Neuron (in vitro differentiated cells): ENCODE measurements around the gene KRTAP10-1.
"Not testable (repeated sequence)": the region's sequence is repeated elsewhere in the genome, so short reads cannot be mapped to it uniquely, and the experiment has no call there.

Experiments used
- H2AFZ ChIP-seq: one replicate; pipeline ENCODE4 v1.6.1; 2013; ENCODE audit warnings: low read depth, mild to moderate bottlenecking, inconsistent platforms, low read length, moderate library complexity
- H3K27me3 ChIP-seq: one replicate; pipeline ENCODE4 v1.6.1; 2013; ENCODE audit warnings: low read length; ENCODE audit not compliant: insufficient read depth
- H3K36me3 ChIP-seq: one replicate; pipeline ENCODE4 v1.6.1; 2013; ENCODE audit warnings: low read length; ENCODE audit not compliant: insufficient read depth
- H3K4me1 ChIP-seq: one replicate; pipeline ENCODE4 v1.6.1; 2013; ENCODE audit warnings: low read length; ENCODE audit not compliant: insufficient read depth
- H3K4me3 ChIP-seq: 2 replicates; pipeline ENCODE4 v1.5.1; 2013; ENCODE audit warnings: mild to moderate bottlenecking, low read length, moderate library complexity
- H3K9me3 ChIP-seq: one replicate; pipeline ENCODE4 v1.6.1; 2013; ENCODE audit warnings: low read length

Gene KRTAP10-1

GRCh38 chr21:44510109-44510507 is 29.9 kb downstream of the KRTAP10-1 start:
- Histone ChIP-seq H3K9me3 (no peaks in the 10 kb centered on the region), H2AFZ (no peak overlapping the region), H3K4me1 (peaks cover 7% of the 10 kb centered on the region), H3K4me3 (no peak overlapping the region), H3K27me3 (peaks cover 5% of the 10 kb centered on the region), H3K36me3 (no peaks in the 10 kb centered on the region)

GRCh38 chr21:44509539-44509938 is 30.5 kb downstream of the KRTAP10-1 start:
- H2AFZ ChIP-seq: no peak overlapping the region
- H3K4me3 ChIP-seq: no peak overlapping the region
- no peaks in the 10 kb centered on the region for H3K36me3 ChIP-seq
- peaks cover 5% of the 10 kb centered on the region for H3K27me3 ChIP-seq
- peaks cover 7% of the 10 kb centered on the region for H3K4me1 ChIP-seq
- H3K9me3 ChIP-seq: no peaks in the 10 kb centered on the region

- no peak overlapping the region for H2AFZ ChIP-seq
- no peaks in the 10 kb centered on the region for H3K36me3 ChIP-seq
- H3K9me3 ChIP-seq: no peaks in the 10 kb centered on the region
- H3K4me1 ChIP-seq: peaks cover 7% of the 10 kb centered on the region
- H3K27me3 ChIP-seq: peaks cover 5% of the 10 kb centered on the region
- no peak overlapping the region for H3K4me3 ChIP-seq
Measured at GRCh38 chr21:44508711-44509445, 31.1 kb downstream of the KRTAP10-1 start.

DNA sequence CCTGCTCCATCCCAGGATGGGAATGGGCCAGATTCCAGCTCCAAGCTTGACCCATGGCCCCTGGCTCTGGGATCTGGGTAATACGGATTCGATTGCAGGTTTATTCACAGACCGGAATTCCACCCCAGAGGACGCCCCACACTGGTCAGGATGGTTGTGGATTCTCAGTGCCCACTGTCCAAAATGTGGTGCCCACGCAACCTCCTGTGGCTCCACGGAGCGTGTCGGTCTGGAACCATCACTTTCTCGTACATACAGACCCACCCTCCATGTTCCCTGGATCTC is 31.6 kb downstream of the KRTAP10-1 start:
- H3K27me3 ChIP-seq: peaks cover 5% of the 10 kb centered on the region
- peaks cover 7% of the 10 kb centered on the region for H3K4me1 ChIP-seq
- no peaks in the 10 kb centered on the region for H3K36me3 ChIP-seq
- H3K9me3 ChIP-seq: no peaks in the 10 kb centered on the region
- H3K4me3 ChIP-seq: no peak overlapping the region
- no peak overlapping the region for H2AFZ ChIP-seq

DNA sequence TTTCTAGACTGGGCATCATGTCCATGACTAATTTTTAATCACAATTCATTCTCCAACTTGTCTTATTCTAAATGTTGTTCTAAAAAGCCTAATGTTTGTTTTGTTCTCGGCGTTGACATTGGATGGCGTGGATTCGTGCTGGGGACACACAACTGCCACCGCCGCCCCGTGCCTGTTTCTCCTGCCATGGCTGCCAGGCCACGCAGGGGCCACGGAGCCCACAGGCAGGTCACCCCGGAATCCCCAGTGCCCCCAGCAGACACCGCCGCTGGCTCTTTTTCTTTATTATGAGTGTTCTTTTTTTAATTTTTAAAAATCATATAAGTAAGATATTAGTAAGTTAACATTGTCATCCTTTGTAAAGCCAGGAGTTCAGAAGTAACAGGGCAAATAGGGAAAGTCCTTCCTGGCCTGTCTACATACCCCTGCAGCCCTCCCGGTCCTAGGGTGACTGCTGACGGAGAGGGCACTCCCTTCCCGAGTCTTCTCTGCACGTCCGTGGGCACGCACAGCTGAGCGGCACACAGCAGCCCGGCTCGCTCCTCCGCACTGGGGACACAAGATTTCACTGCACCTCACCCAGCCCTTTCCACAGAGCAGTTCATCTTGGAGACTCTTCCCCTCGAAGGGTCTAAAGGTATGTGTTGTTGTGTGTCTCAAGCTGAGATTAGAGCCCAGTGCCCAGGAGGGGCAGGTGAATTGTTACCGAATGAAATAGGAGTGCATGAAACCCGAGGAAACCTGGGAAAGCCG is 32.1 kb downstream of the KRTAP10-1 start:
- H3K4me3 ChIP-seq: no peak overlapping the region
- H3K36me3 ChIP-seq: no peaks in the 10 kb centered on the region
- peaks cover 7% of the 10 kb centered on the region for H3K4me1 ChIP-seq
- H2AFZ ChIP-seq: no peak overlapping the region
- peaks cover 5% of the 10 kb centered on the region for H3K27me3 ChIP-seq
- H3K9me3 ChIP-seq: no peaks in the 10 kb centered on the region

DNA sequence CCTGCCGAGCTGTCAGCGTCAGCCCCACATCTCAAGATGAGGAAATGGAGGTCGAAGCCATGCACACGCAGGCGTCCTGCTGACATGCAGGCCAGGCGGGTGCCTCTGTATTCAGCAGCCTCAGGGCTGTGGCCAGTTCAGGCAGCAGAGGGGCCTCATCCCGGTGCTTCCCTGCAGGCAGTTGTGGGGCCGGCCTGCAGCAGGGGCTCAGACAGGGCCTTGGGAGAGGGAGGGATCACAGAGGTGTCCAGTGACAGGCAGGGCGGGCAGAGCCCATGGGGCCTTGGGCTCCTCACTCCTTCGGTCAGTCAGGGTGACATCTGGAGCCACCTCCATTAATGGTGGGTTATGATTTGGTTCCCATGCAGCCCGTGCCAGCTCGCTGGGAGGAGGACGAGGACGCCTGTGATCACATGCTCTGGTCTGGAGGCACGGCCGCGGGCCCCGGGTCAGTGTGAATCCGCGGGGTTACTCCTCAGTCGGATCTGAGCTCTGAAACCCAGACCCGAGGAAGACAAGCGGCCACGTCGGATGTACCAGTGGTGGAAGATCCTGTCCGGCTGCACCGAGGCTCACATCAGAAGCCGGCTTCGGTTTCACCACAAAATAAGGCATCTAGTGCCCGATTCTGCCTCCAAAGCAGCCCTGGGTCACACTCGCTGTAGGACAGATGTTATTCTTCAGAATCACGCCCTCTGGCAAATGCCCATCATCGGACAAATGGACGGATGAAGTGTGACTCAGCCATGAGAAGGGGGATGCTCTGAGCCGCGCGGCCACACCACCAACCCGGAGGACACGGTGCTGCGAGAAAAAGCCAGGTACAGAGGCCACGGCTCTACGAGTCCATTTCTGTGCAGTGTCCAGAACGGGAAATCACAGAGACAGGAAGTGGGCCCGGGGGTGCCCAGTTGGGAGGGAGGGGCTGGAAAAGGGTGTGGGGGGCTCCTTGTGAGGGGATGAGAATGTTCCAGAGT is 33.4 kb downstream of the KRTAP10-1 start:
- Histone ChIP-seq H2AFZ (no peak overlapping the region), H3K4me1 (peaks cover 7% of the 10 kb centered on the region), H3K4me3 (no peak overlapping the region), H3K27me3 (peaks cover 5% of the 10 kb centered on the region), H3K36me3 (no peaks in the 10 kb centered on the region), H3K9me3 (no peaks in the 10 kb centered on the region)

DNA sequence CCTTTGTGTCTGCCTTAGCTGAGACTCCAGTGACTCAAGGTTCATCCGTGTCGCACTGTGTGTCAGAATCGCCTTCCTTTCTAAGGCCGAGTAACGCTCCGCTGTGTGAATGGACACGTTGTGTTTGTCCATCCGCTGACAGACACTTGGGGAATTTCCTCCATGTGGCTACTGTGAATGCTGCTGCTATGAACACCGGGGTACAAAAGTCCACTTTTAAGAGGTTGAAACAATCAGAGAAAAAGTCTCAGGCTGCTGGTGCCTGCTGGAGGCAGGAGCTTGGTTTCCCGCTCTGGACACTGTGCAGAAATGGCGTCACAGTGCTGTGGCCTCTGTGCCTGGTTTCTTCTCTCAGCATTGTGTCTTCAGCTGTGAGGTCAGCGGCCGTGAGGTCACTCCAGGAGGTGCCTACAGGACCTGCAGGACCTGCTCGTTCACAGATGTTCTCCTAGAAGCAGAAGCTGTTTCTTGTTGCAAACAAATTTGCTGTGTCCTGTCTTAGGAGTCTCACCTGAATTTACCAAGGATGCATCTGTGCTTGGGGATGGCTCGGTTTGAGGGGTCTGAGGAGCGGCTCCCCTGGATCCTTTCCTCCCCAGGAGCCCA is 34.2 kb downstream of the KRTAP10-1 start:
- Histone ChIP-seq H3K27me3 (peaks cover 5% of the 10 kb centered on the region), H2AFZ (no peak overlapping the region), H3K9me3 (no peaks in the 10 kb centered on the region), H3K4me1 (peaks cover 7% of the 10 kb centered on the region), H3K4me3 (no peak overlapping the region), H3K36me3 (no peaks in the 10 kb centered on the region)

- Histone ChIP-seq H3K27me3 (peaks cover 13% of the 10 kb centered on the region), H3K36me3 (no peaks in the 10 kb centered on the region), H3K9me3 (no peaks in the 10 kb centered on the region), H2AFZ (no peak overlapping the region), H3K4me3 (no peak overlapping the region), H3K4me1 (peaks cover 7% of the 10 kb centered on the region)
Measured at GRCh38 chr21:44503901-44504399, 36.0 kb downstream of the KRTAP10-1 start.

GRCh38 chr21:44503006-44503889 is 36.7 kb downstream of the KRTAP10-1 start:
- not testable (repeated sequence) for H3K27me3 ChIP-seq, H3K4me1 ChIP-seq

GRCh38 chr21:44502171-44502958 is 37.6 kb downstream of the KRTAP10-1 start:
- no peak overlapping the region for H3K4me3 ChIP-seq
- H3K9me3 ChIP-seq: no peaks in the 10 kb centered on the region
- peaks cover 13% of the 10 kb centered on the region for H3K4me1 ChIP-seq
- no peak overlapping the region for H2AFZ ChIP-seq
- H3K36me3 ChIP-seq: no peaks in the 10 kb centered on the region
- peaks cover 10% of the 10 kb centered on the region for H3K27me3 ChIP-seq

More at GRCh38 chr21:44503006-44503889, 36.7 kb downstream of the KRTAP10-1 start:
- not testable (repeated sequence) for H3K9me3 ChIP-seq, H2AFZ ChIP-seq, H3K36me3 ChIP-seq, H3K4me3 ChIP-seq

GRCh38 chr21:44500111-44500510 is 39.9 kb downstream of the KRTAP10-1 start:
- peaks cover 14% of the 10 kb centered on the region for H3K4me1 ChIP-seq
- no peaks in the 10 kb centered on the region for H3K36me3 ChIP-seq
- H3K4me3 ChIP-seq: no peak overlapping the region
- no peaks in the 10 kb centered on the region for H3K9me3 ChIP-seq
- H3K27me3 ChIP-seq: peaks cover 10% of the 10 kb centered on the region
- H2AFZ ChIP-seq: no peak overlapping the region
